ENCODE measurements around the gene SIK3.

The SIK3 gene

GRCh38 chr11:116873381-116873780, 224.8 kb downstream of the SIK3 start:
- in situ Hi-C loops (cut with MboI; ENCODE audit: low sequenced_read_pairs) = loop anchor here (10.0 kb wide), 1 partner anchor 231 kb away; no protein-coding TSS in a partner anchor

- in situ Hi-C loops (cut with MboI; ENCODE audit: low sequenced_read_pairs) = loop anchor here (10.0 kb wide), 1 partner anchor 234 kb away; no protein-coding TSS in a partner anchor
These were observed 227.0 kb downstream of the SIK3 start for GRCh38 chr11:116871248-116871647.

- in situ Hi-C loops (cut with MboI; ENCODE audit: low sequenced_read_pairs) = loop anchor here (10.0 kb wide), 1 partner anchor 235 kb away; no protein-coding TSS in a partner anchor
These were observed 228.2 kb downstream of the SIK3 start for GRCh38 chr11:116870054-116870453.

- in situ Hi-C loops (cut with MboI; ENCODE audit: low sequenced_read_pairs) = loop anchor here (10.0 kb wide), 1 partner anchor 235 kb away; no protein-coding TSS in a partner anchor
These were observed 228.6 kb downstream of the SIK3 start for GRCh38 chr11:116869610-116870009.

- in situ Hi-C loops (cut with MboI; ENCODE audit: low sequenced_read_pairs) = no loop called here
These were observed 230.2 kb downstream of the SIK3 start for GRCh38 chr11:116868066-116868465.

- in situ Hi-C loops (cut with MboI; ENCODE audit: low sequenced_read_pairs) = no loop called here
These were observed 230.6 kb downstream of the SIK3 start for GRCh38 chr11:116867619-116868018.

GRCh38 chr11:116866804-116867455, 231.3 kb downstream of the SIK3 start:
- in situ Hi-C loops (cut with MboI; ENCODE audit: low sequenced_read_pairs) = no loop called here

- in situ Hi-C loops (cut with MboI; ENCODE audit: low sequenced_read_pairs) = no loop called here
These were observed 232.5 kb downstream of the SIK3 start for GRCh38 chr11:116865696-116866095.

- in situ Hi-C loops (cut with MboI; ENCODE audit: low sequenced_read_pairs) = no loop called here
These were observed 233.7 kb downstream of the SIK3 start for GRCh38 chr11:116864531-116864930.

- in situ Hi-C loops (cut with MboI; ENCODE audit: low sequenced_read_pairs) = no loop called here
These were observed 235.3 kb downstream of the SIK3 start for GRCh38 chr11:116862951-116863350.

- in situ Hi-C loops (cut with MboI; ENCODE audit: low sequenced_read_pairs) = no loop called here
These were observed 236.0 kb downstream of the SIK3 start for GRCh38 chr11:116862185-116862584.

- in situ Hi-C loops (cut with MboI; ENCODE audit: low sequenced_read_pairs) = no loop called here
These were observed 236.7 kb downstream of the SIK3 start for GRCh38 chr11:116861539-116861938.

GRCh38 chr11:116860303-116860702, 237.9 kb downstream of the SIK3 start:
- in situ Hi-C loops (cut with MboI; ENCODE audit: low sequenced_read_pairs) = no loop called here

- in situ Hi-C loops (cut with MboI; ENCODE audit: low sequenced_read_pairs) = no loop called here
These were observed 239.1 kb downstream of the SIK3 start for GRCh38 chr11:116859175-116859574.

- in situ Hi-C loops (cut with MboI; ENCODE audit: low sequenced_read_pairs) = no loop called here
These were observed 240.3 kb downstream of the SIK3 start for GRCh38 chr11:116857936-116858335.

- in situ Hi-C loops (cut with MboI; ENCODE audit: low sequenced_read_pairs) = no loop called here
These were observed 240.9 kb downstream of the SIK3 start for GRCh38 chr11:116857316-116857715.

GRCh38 chr11:116856423-116856822, 241.8 kb downstream of the SIK3 start:
- in situ Hi-C loops (cut with MboI; ENCODE audit: low sequenced_read_pairs) = no loop called here

- in situ Hi-C loops (cut with MboI; ENCODE audit: low sequenced_read_pairs) = no loop called here
These were observed 242.8 kb downstream of the SIK3 start for GRCh38 chr11:116855413-116855812.

- in situ Hi-C loops (cut with MboI; ENCODE audit: low sequenced_read_pairs) = no loop called here
These were observed 244.7 kb downstream of the SIK3 start for GRCh38 chr11:116853461-116854073.

- in situ Hi-C loops (cut with MboI; ENCODE audit: low sequenced_read_pairs) = no loop called here
These were observed 245.8 kb downstream of the SIK3 start for GRCh38 chr11:116852261-116853031.

- in situ Hi-C loops (cut with MboI; ENCODE audit: low sequenced_read_pairs) = no loop called here
These were observed 246.6 kb downstream of the SIK3 start for GRCh38 chr11:116851626-116852025.

GRCh38 chr11:116849486-116849885, 248.7 kb downstream of the SIK3 start:
- in situ Hi-C loops (cut with MboI; ENCODE audit: low sequenced_read_pairs) = no loop called here
